Measurements from ENCODE around the gene MIS18BP1.

The MIS18BP1 gene

DNA sequence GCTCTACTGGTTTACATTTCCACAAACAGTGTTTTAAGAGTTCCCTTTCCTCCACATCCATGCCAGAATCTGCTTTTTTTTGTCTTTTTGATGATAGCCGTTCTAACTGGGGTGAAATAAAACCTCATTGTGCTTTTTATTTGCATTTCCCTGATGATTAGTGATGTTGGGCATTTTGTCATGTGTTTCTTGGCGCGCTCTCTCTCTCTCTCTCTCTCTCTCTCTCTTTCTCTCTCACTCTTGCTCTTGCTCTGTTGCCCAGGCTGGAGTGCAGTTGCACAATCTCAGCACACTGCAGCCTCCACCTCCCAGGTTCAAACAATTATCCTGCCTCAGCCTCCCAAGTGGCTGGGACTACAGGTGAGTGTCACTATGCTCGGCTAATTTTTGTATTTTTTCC is 9.6 kb upstream of the MIS18BP1 start:
- 100% methylated on average over 1 of the region's 4 CpGs; no CpG with 5 or more reads in 1 of the 2 experiments for WGBS, 2 experiments (ENCODE audit: insufficient coverage in 2 of 2)
- no peak overlapping the region for H3K27ac ChIP-seq (ENCODE audit: low read depth, low read length, severe bottlenecking)
- no peak overlapping the region for H3K4me3 ChIP-seq (ENCODE audit: extremely low read depth, insufficient read depth, low read length, poor library complexity, severe bottlenecking)
- no peaks in the 10 kb centered on the region for H3K4me1 ChIP-seq (ENCODE audit: control insufficient read depth, insufficient read depth, low read length, poor library complexity, severe bottlenecking)
- H3K36me3 ChIP-seq (ENCODE audit: control insufficient read depth, insufficient read depth, low read length), result no peaks in the 10 kb centered on the region
- peaks cover 19% of the 10 kb centered on the region for H3K9me3 ChIP-seq (ENCODE audit: control insufficient read depth, low read length)

DNA sequence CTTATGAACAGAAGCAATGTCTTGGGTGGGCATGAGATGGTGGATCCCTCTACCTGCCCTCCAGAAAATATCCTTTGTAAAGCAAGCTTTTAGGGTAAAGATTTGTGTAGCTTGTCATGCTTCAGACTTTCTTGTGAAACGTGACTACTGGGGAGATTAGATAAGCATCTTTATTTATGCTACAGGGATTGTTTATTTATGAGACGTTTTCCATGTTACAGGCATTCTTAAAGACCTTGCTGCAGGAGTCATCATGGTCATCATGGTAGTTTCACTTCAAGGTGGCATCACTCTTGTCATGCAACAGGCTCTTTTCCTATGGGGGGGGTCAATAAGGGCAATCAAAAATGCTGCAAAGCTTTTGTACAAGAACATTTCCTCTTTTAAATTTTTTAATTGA is 8.2 kb upstream of the MIS18BP1 start:
- Histone ChIP-seq H3K36me3 (ENCODE audit: control insufficient read depth, insufficient read depth, low read length) (no peaks in the 10 kb centered on the region), H3K4me3 (ENCODE audit: extremely low read depth, insufficient read depth, low read length, poor library complexity, severe bottlenecking) (no peak overlapping the region), H3K9me3 (ENCODE audit: control insufficient read depth, low read length) (peaks cover 19% of the 10 kb centered on the region), H3K4me1 (ENCODE audit: control insufficient read depth, insufficient read depth, low read length, poor library complexity, severe bottlenecking) (no peaks in the 10 kb centered on the region), H3K27ac (ENCODE audit: low read depth, low read length, severe bottlenecking) (no peak overlapping the region)
- WGBS, 2 experiments (ENCODE audit: insufficient coverage in 2 of 2), result 78 to 100% methylated on average over 1 to 2 of the region's 2 CpGs

DNA sequence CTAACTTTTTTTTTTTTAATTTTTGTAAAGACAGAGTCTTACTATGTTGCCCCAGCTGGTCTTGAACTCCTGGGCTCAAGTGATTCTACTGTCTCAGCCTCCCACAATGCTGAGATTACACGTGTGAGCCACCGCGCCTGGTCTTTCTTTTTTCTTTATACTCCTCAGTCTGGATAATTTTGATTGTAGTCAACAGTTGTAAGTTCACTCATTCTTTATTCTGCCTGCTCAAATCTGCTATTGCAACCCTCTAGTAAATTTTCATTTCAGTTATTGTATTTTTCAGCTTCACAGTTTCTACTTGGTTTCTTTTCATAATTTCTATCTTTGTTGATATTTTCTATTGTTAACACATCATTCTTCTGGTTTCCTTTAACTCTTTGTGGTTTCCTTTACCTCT is 5.8 kb upstream of the MIS18BP1 start:
- Histone ChIP-seq H3K4me3 (ENCODE audit: extremely low read depth, insufficient read depth, low read length, poor library complexity, severe bottlenecking) (no peak overlapping the region), H3K27ac (ENCODE audit: low read depth, low read length, severe bottlenecking) (no peak overlapping the region), H3K36me3 (ENCODE audit: control insufficient read depth, insufficient read depth, low read length) (no peaks in the 10 kb centered on the region), H3K9me3 (ENCODE audit: control insufficient read depth, low read length) (peaks cover 22% of the 10 kb centered on the region), H3K4me1 (ENCODE audit: control insufficient read depth, insufficient read depth, low read length, poor library complexity, severe bottlenecking) (no peaks in the 10 kb centered on the region)
- WGBS, 2 experiments (ENCODE audit: insufficient coverage in 2 of 2), result 100% methylated on average over 1 to 2 of the region's 3 CpGs

DNA sequence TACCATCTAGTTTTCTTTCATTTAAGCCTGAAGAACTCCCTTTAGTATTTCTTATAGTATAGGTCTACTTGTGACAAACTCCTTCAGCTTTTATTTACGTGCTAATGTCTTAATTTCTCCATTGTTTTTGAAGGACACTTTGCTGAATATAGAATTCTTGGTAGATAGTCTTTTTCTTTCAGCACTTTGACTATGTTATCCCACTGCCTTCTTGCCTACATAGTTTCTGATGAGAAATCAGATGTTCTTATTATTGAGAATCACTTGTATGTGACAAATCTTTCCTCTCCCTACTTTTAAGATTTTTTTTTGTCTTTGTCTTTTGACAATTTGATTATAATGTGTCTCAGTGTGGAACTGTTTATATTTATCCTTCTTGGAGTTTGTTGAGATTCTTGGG is 5.1 kb upstream of the MIS18BP1 start:
- no peak overlapping the region for H3K27ac ChIP-seq (ENCODE audit: low read depth, low read length, severe bottlenecking)
- no peak overlapping the region for H3K4me3 ChIP-seq (ENCODE audit: extremely low read depth, insufficient read depth, low read length, poor library complexity, severe bottlenecking)
- H3K9me3 ChIP-seq (ENCODE audit: control insufficient read depth, low read length), result peaks cover 22% of the 10 kb centered on the region
- H3K4me1 ChIP-seq (ENCODE audit: control insufficient read depth, insufficient read depth, low read length, poor library complexity, severe bottlenecking), result no peaks in the 10 kb centered on the region
- WGBS, 2 experiments (ENCODE audit: insufficient coverage in 2 of 2), result no CpG with 5 or more reads among the region's 1 CpG
- no peaks in the 10 kb centered on the region for H3K36me3 ChIP-seq (ENCODE audit: control insufficient read depth, insufficient read depth, low read length)

DNA sequence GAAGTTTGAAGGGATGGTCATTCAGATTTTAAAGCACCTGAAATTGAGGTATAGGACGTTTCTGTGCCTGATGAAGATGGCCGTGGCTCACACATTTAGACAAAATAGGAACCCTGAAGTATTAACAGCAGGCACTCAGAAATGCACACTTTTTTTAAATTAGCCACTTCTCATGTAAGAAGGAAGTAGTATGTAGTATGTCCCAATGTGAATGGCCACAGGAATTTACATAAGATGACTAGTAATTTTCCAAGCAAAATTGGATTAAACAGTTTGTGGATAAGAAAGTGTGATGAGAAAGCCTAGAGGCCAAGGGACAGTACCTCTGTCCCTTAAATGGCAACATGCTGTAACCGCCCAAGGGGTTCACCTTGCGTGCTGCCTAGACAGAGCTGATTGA is 1.8 kb upstream of the MIS18BP1 start:
- Histone ChIP-seq H3K27ac (ENCODE audit: low read depth, low read length, severe bottlenecking) (no peak overlapping the region), H3K9me3 (ENCODE audit: control insufficient read depth, low read length) (peaks cover 22% of the 10 kb centered on the region), H3K4me1 (ENCODE audit: control insufficient read depth, insufficient read depth, low read length, poor library complexity, severe bottlenecking) (peaks cover 6% of the 10 kb centered on the region), H3K36me3 (ENCODE audit: control insufficient read depth, insufficient read depth, low read length) (no peaks in the 10 kb centered on the region), H3K4me3 (ENCODE audit: extremely low read depth, insufficient read depth, low read length, poor library complexity, severe bottlenecking) (no peak overlapping the region)
- WGBS, 2 experiments (ENCODE audit: insufficient coverage in 2 of 2), result 89 to 93% methylated on average over 3 of the region's 4 CpGs

DNA sequence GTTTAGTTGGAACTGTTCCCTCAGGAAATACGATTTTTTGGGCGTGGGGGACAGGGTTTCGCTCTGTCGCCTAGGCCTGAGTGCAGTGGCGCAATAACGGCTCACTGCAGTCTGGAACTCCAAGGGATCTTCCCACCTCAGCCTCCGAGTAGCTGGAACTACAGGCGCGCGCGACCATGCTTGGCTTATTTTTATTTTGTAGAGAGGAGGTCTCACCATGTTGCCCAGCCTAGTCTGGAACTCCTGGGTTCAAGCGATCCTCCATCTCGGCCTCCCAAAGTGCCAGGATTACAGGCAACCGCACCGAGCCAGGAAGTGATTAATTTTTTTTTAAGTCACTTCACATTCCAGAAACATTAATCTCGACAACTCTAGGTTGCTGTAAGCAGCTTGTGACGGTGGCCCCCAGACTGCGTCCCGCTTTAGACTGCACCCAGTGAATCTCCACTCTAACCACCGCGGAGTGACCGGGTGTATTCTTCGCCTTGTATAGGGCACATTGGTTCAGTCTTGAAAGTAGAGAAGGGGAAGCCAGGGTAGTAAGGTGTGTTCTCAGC is 830 bp upstream of the MIS18BP1 start:
- 93 to 97% methylated on average over 13 to 17 of the region's 23 CpGs for WGBS, 2 experiments (ENCODE audit: insufficient coverage in 2 of 2)
- H3K27ac ChIP-seq (ENCODE audit: low read depth, low read length, severe bottlenecking), result no peak overlapping the region
- peaks cover 6% of the 10 kb centered on the region for H3K4me1 ChIP-seq (ENCODE audit: control insufficient read depth, insufficient read depth, low read length, poor library complexity, severe bottlenecking)
- H3K36me3 ChIP-seq (ENCODE audit: control insufficient read depth, insufficient read depth, low read length), result no peaks in the 10 kb centered on the region
- H3K4me3 ChIP-seq (ENCODE audit: extremely low read depth, insufficient read depth, low read length, poor library complexity, severe bottlenecking), result peak overlapping the region; percentile 76
- peaks cover 16% of the 10 kb centered on the region for H3K9me3 ChIP-seq (ENCODE audit: control insufficient read depth, low read length)

DNA sequence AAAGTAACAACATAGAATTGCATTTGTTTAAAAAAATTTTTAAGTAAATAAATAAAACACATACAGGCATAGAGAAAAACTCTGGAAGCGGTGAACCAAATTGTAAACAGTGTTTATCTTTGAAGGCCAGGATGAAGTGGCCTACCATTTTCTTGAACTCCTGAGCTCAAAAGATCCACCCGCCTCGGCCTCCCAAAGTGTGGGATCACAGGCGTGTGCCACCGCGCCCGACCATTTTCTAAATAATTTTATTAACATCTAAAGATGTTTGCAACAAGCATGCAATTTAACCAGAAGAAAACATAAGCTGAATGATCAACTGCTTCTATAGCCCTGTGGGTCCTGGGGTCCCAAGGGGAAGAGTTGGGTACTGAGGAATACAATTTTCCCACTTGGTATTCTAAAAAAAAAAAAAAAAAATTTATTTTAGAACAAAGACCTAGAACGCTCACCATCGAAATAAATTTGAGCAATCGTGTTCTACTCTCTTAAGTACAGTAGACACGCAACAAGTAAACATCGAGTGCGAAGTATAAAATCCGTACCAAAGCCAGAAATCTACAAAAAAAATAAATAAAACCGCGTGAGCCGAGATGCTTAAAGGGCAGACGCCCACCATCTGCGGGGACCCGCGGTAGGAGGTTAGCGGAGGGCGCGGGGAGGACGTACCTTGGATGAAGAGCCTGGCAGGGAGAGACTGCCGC is 484 bp downstream of the MIS18BP1 start:
- H3K4me3 ChIP-seq (ENCODE audit: extremely low read depth, insufficient read depth, low read length, poor library complexity, severe bottlenecking), result peak overlapping the region; percentile 76
- peaks cover 6% of the 10 kb centered on the region for H3K4me1 ChIP-seq (ENCODE audit: control insufficient read depth, insufficient read depth, low read length, poor library complexity, severe bottlenecking)
- peaks cover 6% of the 10 kb centered on the region for H3K9me3 ChIP-seq (ENCODE audit: control insufficient read depth, low read length)
- peaks cover under 1% of the 10 kb centered on the region for H3K36me3 ChIP-seq (ENCODE audit: control insufficient read depth, insufficient read depth, low read length)
- WGBS, 2 experiments (ENCODE audit: insufficient coverage in 2 of 2), result 0 to 1% methylated on average over 19 to 22 of the region's 26 CpGs
- peak overlapping the region; percentile 78 for H3K27ac ChIP-seq (ENCODE audit: low read depth, low read length, severe bottlenecking)

DNA sequence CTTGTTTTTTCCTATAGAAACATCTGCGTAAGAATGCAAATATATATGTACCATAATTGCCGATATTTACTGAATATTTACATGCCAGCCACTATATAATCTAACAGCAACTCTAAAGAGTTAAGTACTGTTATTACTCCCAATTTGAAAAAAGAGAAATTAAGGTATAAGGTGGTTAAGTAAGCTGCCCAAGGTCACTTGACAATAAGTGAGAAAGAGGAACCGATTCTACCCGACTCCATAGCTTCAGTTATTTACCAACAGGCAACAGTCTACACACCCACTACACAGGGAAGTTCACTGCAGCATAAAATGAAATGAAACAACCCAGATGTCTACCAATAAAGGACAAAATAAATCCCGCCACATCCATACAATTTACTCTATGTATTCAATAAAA is 1.1 kb downstream of the MIS18BP1 start:
- H3K27ac ChIP-seq (ENCODE audit: low read depth, low read length, severe bottlenecking), result no peak overlapping the region
- H3K9me3 ChIP-seq (ENCODE audit: control insufficient read depth, low read length), result peaks cover 6% of the 10 kb centered on the region
- H3K4me3 ChIP-seq (ENCODE audit: extremely low read depth, insufficient read depth, low read length, poor library complexity, severe bottlenecking), result peak overlapping the region; percentile 76
- H3K36me3 ChIP-seq (ENCODE audit: control insufficient read depth, insufficient read depth, low read length), result peaks cover 6% of the 10 kb centered on the region
- H3K4me1 ChIP-seq (ENCODE audit: control insufficient read depth, insufficient read depth, low read length, poor library complexity, severe bottlenecking), result peaks cover 6% of the 10 kb centered on the region
- 20 to 86% methylated on average over 1 of the region's 5 CpGs for WGBS, 2 experiments (ENCODE audit: insufficient coverage in 2 of 2)

DNA sequence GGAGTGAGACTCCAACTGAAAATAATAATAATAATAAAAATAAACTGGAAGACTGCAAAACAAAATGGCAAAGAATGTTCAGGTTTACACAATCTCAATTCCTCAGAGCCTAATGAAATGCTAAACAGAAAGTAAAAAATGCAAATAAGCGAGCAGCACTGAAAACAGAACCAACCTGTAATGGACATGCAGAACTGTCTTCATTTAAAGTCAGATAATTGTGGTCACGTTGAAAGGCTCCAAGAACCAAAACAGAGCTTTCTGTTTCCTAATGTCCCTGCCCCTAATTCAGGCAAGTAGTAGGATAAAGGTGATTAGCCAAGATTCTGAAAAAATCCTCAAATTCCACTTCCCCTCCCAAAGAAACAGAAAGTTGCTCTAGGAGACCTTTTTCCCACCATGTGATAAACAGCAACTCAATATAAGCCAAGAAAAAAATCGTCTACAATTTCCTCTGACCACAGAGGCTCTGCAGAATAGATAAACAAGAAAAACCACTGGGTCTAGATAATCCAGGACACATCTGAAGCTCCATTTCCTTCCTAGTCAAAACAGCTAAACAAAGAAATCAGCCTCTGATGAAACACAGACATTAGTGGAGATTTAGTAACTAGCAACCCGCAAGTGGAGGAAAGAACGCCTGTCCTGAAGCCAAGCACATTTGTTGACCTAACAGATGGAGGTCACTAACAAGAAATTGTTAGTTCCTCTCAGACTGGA is 3.0 kb downstream of the MIS18BP1 start:
- Histone ChIP-seq H3K4me3 (ENCODE audit: extremely low read depth, insufficient read depth, low read length, poor library complexity, severe bottlenecking) (no peak overlapping the region), H3K4me1 (ENCODE audit: control insufficient read depth, insufficient read depth, low read length, poor library complexity, severe bottlenecking) (peaks cover 6% of the 10 kb centered on the region), H3K27ac (ENCODE audit: low read depth, low read length, severe bottlenecking) (peak overlapping the region; percentile 77), H3K9me3 (ENCODE audit: control insufficient read depth, low read length) (peaks cover 6% of the 10 kb centered on the region), H3K36me3 (ENCODE audit: control insufficient read depth, insufficient read depth, low read length) (peaks cover 10% of the 10 kb centered on the region)
- WGBS, 2 experiments (ENCODE audit: insufficient coverage in 2 of 2), result 80 to 83% methylated on average over 2 to 3 of the region's 5 CpGs

DNA sequence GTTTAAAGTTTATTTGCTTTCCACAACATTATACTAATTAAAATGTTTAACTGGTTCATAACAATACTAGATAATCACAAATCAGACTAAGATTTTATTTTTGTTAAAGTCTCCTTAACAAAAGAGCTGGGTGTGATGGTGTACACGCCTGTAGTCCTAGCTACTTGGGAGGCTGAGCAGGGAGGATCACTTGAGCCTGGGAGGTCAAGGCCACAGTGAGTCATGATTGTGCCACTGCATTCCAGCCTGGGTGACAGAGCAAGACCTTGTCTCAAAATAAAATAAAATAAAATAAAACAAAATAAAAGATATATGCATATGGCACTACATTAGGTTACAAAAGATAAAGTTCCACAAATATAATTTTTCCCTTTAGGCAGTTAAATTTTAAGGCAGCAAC is 5.6 kb downstream of the MIS18BP1 start:
- no peak overlapping the region for H3K27ac ChIP-seq (ENCODE audit: low read depth, low read length, severe bottlenecking)
- H3K9me3 ChIP-seq (ENCODE audit: control insufficient read depth, low read length), result no peaks in the 10 kb centered on the region
- peaks cover 10% of the 10 kb centered on the region for H3K36me3 ChIP-seq (ENCODE audit: control insufficient read depth, insufficient read depth, low read length)
- WGBS, 2 experiments (ENCODE audit: insufficient coverage in 2 of 2), result 100% methylated on average over 1 of the region's 1 CpG
- H3K4me1 ChIP-seq (ENCODE audit: control insufficient read depth, insufficient read depth, low read length, poor library complexity, severe bottlenecking), result peaks cover 6% of the 10 kb centered on the region
- H3K4me3 ChIP-seq (ENCODE audit: extremely low read depth, insufficient read depth, low read length, poor library complexity, severe bottlenecking), result no peak overlapping the region

DNA sequence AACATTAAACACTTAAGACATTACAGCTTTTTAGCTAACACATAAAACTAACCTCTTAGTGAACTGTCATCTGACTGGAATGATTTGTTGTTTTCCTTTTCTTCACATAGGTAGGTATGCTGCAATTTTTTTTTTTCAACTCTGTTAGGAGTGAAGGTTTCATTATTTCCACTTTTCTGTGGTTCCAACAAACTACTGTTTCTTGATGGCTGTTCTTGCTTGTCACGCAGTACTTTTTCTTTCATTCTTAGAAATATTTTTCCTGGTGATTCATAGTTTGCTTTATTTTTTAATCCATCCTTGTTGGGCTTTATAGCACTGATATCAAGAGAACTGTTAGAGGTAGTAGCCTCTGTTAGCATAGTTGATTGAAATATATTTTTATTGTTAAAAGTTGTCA is 6.3 kb downstream of the MIS18BP1 start:
- WGBS, 2 experiments (ENCODE audit: insufficient coverage in 2 of 2), result no CpG with 5 or more reads among the region's 1 CpG

More for the DNA sequence above, 6.3 kb downstream of the MIS18BP1 start:
- Histone ChIP-seq H3K27ac (ENCODE audit: low read depth, low read length, severe bottlenecking) (no peak overlapping the region), H3K4me1 (ENCODE audit: control insufficient read depth, insufficient read depth, low read length, poor library complexity, severe bottlenecking) (peaks cover 6% of the 10 kb centered on the region), H3K4me3 (ENCODE audit: extremely low read depth, insufficient read depth, low read length, poor library complexity, severe bottlenecking) (no peak overlapping the region), H3K36me3 (ENCODE audit: control insufficient read depth, insufficient read depth, low read length) (peaks cover 15% of the 10 kb centered on the region), H3K9me3 (ENCODE audit: control insufficient read depth, low read length) (no peaks in the 10 kb centered on the region)
